Stimulated activated naive CD8-positive, alpha-beta T cell treated with anti-CD3 and anti-CD28 coated beads, Interleukin-15, Interleukin-2, amounts not matched to agents 100 ng/mL and 50 ng/mL, for 24 hours (primary cell): ENCODE data around the gene ADCY2.

Experiments
- H3K27ac Mint-ChIP-seq: one replicate; pipeline ENCODE4 v1.8.0; 2021; ENCODE audit warnings: mild to moderate bottlenecking, mixed read lengths
- H3K27me3 Mint-ChIP-seq: one replicate; pipeline ENCODE4 v1.8.0; 2021; ENCODE audit warnings: mixed read lengths
- H3K36me3 Mint-ChIP-seq: one replicate; pipeline ENCODE4 v1.8.0; 2021; ENCODE audit warnings: low read depth, mixed read lengths
- H3K4me1 Mint-ChIP-seq: one replicate; pipeline ENCODE4 v1.8.0; 2021; ENCODE audit warnings: low read depth, mixed read lengths
- H3K4me3 Mint-ChIP-seq: one replicate; pipeline ENCODE4 v1.8.0; 2021; ENCODE audit warnings: mild to moderate bottlenecking, mixed read lengths
- H3K9me3 Mint-ChIP-seq: one replicate; pipeline ENCODE4 v1.8.0; 2021; ENCODE audit warnings: mixed read lengths

The ADCY2 gene

GRCh38 chr5:7650755-7651154 is 254.8 kb downstream of the ADCY2 start:
- Mint-ChIP-seq H3K36me3 (no peaks in the 10 kb centered on the region), H3K27me3 (no peaks in the 10 kb centered on the region), H3K4me3 (no peak overlapping the region), H3K9me3 (no peaks in the 10 kb centered on the region), H3K4me1 (no peaks in the 10 kb centered on the region), H3K27ac (no peak overlapping the region)

- H3K4me1 Mint-ChIP-seq: no peaks in the 10 kb centered on the region
- no peak overlapping the region for H3K4me3 Mint-ChIP-seq
- H3K9me3 Mint-ChIP-seq: no peaks in the 10 kb centered on the region
- no peaks in the 10 kb centered on the region for H3K27me3 Mint-ChIP-seq
- H3K36me3 Mint-ChIP-seq: no peaks in the 10 kb centered on the region
- H3K27ac Mint-ChIP-seq: no peak overlapping the region
These were observed 257.1 kb downstream of the ADCY2 start for GRCh38 chr5:7653046-7653445.

GRCh38 chr5:7657153-7657552 is 261.2 kb downstream of the ADCY2 start:
- H3K9me3 Mint-ChIP-seq: no peaks in the 10 kb centered on the region
- no peaks in the 10 kb centered on the region for H3K36me3 Mint-ChIP-seq
- no peak overlapping the region for H3K27ac Mint-ChIP-seq

GRCh38 chr5:7659420-7659819 is 263.5 kb downstream of the ADCY2 start:
- no peaks in the 10 kb centered on the region for H3K36me3 Mint-ChIP-seq

More at GRCh38 chr5:7657153-7657552, 261.2 kb downstream of the ADCY2 start:
- no peaks in the 10 kb centered on the region for H3K27me3 Mint-ChIP-seq
- no peaks in the 10 kb centered on the region for H3K4me1 Mint-ChIP-seq
- no peak overlapping the region for H3K4me3 Mint-ChIP-seq

GRCh38 chr5:7662289-7662688 is 266.4 kb downstream of the ADCY2 start:
- Mint-ChIP-seq H3K4me3 (no peak overlapping the region), H3K4me1 (no peaks in the 10 kb centered on the region), H3K27me3 (no peaks in the 10 kb centered on the region), H3K36me3 (no peaks in the 10 kb centered on the region), H3K27ac (no peak overlapping the region), H3K9me3 (no peaks in the 10 kb centered on the region)

More at GRCh38 chr5:7659420-7659819, 263.5 kb downstream of the ADCY2 start:
- H3K4me3 Mint-ChIP-seq: no peak overlapping the region
- no peaks in the 10 kb centered on the region for H3K4me1 Mint-ChIP-seq
- H3K9me3 Mint-ChIP-seq: no peaks in the 10 kb centered on the region
- no peaks in the 10 kb centered on the region for H3K27me3 Mint-ChIP-seq
- no peak overlapping the region for H3K27ac Mint-ChIP-seq

- Mint-ChIP-seq H3K9me3 (no peaks in the 10 kb centered on the region), H3K36me3 (no peaks in the 10 kb centered on the region), H3K4me3 (no peak overlapping the region), H3K4me1 (no peaks in the 10 kb centered on the region), H3K27ac (no peak overlapping the region), H3K27me3 (no peaks in the 10 kb centered on the region)
These were observed 267.9 kb downstream of the ADCY2 start for GRCh38 chr5:7663808-7664207.

GRCh38 chr5:7664208-7664607 is 268.3 kb downstream of the ADCY2 start:
- Mint-ChIP-seq H3K9me3 (no peaks in the 10 kb centered on the region), H3K36me3 (no peaks in the 10 kb centered on the region), H3K4me3 (no peak overlapping the region), H3K27ac (no peak overlapping the region), H3K4me1 (no peaks in the 10 kb centered on the region), H3K27me3 (no peaks in the 10 kb centered on the region)

- Mint-ChIP-seq H3K27me3 (no peaks in the 10 kb centered on the region), H3K27ac (no peak overlapping the region), H3K9me3 (peaks cover 2% of the 10 kb centered on the region), H3K4me1 (no peaks in the 10 kb centered on the region), H3K36me3 (no peaks in the 10 kb centered on the region), H3K4me3 (no peak overlapping the region)
These were observed 271.4 kb downstream of the ADCY2 start for GRCh38 chr5:7667216-7667767.

- H3K9me3 Mint-ChIP-seq: peaks cover 2% of the 10 kb centered on the region
- H3K36me3 Mint-ChIP-seq: no peaks in the 10 kb centered on the region
- H3K4me3 Mint-ChIP-seq: no peak overlapping the region
- no peak overlapping the region for H3K27ac Mint-ChIP-seq
- no peaks in the 10 kb centered on the region for H3K27me3 Mint-ChIP-seq
- no peaks in the 10 kb centered on the region for H3K4me1 Mint-ChIP-seq
These were observed 272.2 kb downstream of the ADCY2 start for GRCh38 chr5:7668161-7668560.

GRCh38 chr5:7668627-7669026 is 272.7 kb downstream of the ADCY2 start:
- H3K36me3 Mint-ChIP-seq: no peaks in the 10 kb centered on the region
- no peak overlapping the region for H3K27ac Mint-ChIP-seq
- no peaks in the 10 kb centered on the region for H3K4me1 Mint-ChIP-seq
- H3K9me3 Mint-ChIP-seq: peaks cover 2% of the 10 kb centered on the region
- H3K27me3 Mint-ChIP-seq: no peaks in the 10 kb centered on the region
- H3K4me3 Mint-ChIP-seq: no peak overlapping the region

- Mint-ChIP-seq H3K27ac (no peak overlapping the region), H3K9me3 (peaks cover 2% of the 10 kb centered on the region), H3K36me3 (no peaks in the 10 kb centered on the region), H3K4me1 (no peaks in the 10 kb centered on the region), H3K4me3 (no peak overlapping the region), H3K27me3 (no peaks in the 10 kb centered on the region)
These were observed 275.5 kb downstream of the ADCY2 start for GRCh38 chr5:7671381-7671993.

- Mint-ChIP-seq H3K9me3 (peaks cover 2% of the 10 kb centered on the region), H3K27me3 (no peaks in the 10 kb centered on the region), H3K27ac (no peak overlapping the region), H3K4me3 (no peak overlapping the region), H3K36me3 (no peaks in the 10 kb centered on the region), H3K4me1 (no peaks in the 10 kb centered on the region)
These were observed 277.7 kb downstream of the ADCY2 start for GRCh38 chr5:7673658-7674057.

GRCh38 chr5:7676455-7676854 is 280.5 kb downstream of the ADCY2 start:
- H3K27ac Mint-ChIP-seq: no peak overlapping the region
- H3K36me3 Mint-ChIP-seq: no peaks in the 10 kb centered on the region

GRCh38 chr5:7678030-7678429 is 282.1 kb downstream of the ADCY2 start:
- Mint-ChIP-seq H3K27me3 (no peaks in the 10 kb centered on the region), H3K4me1 (no peaks in the 10 kb centered on the region), H3K4me3 (no peak overlapping the region)

More at GRCh38 chr5:7676455-7676854, 280.5 kb downstream of the ADCY2 start:
- Mint-ChIP-seq H3K4me3 (no peak overlapping the region), H3K27me3 (no peaks in the 10 kb centered on the region), H3K9me3 (no peaks in the 10 kb centered on the region), H3K4me1 (no peaks in the 10 kb centered on the region)

GRCh38 chr5:7679663-7680062 is 283.7 kb downstream of the ADCY2 start:
- Mint-ChIP-seq H3K9me3 (no peaks in the 10 kb centered on the region), H3K4me1 (no peaks in the 10 kb centered on the region), H3K4me3 (no peak overlapping the region), H3K36me3 (no peaks in the 10 kb centered on the region), H3K27me3 (peaks cover 4% of the 10 kb centered on the region), H3K27ac (no peak overlapping the region)

More at GRCh38 chr5:7678030-7678429, 282.1 kb downstream of the ADCY2 start:
- Mint-ChIP-seq H3K36me3 (no peaks in the 10 kb centered on the region), H3K9me3 (no peaks in the 10 kb centered on the region), H3K27ac (no peak overlapping the region)

GRCh38 chr5:7680260-7680659 is 284.3 kb downstream of the ADCY2 start:
- H3K27me3 Mint-ChIP-seq: peaks cover 4% of the 10 kb centered on the region
- H3K9me3 Mint-ChIP-seq: no peaks in the 10 kb centered on the region
- no peaks in the 10 kb centered on the region for H3K4me1 Mint-ChIP-seq
- no peak overlapping the region for H3K4me3 Mint-ChIP-seq
- no peak overlapping the region for H3K27ac Mint-ChIP-seq
- no peaks in the 10 kb centered on the region for H3K36me3 Mint-ChIP-seq
